Mucosa of rectum (tissue), 2 donors: Measurements from ENCODE around the gene RPA3.

Source experiments
- H3K27ac ChIP-seq, 2 donors: one replicate each; pipeline ENCODE4 v1.7.0; 2013; ENCODE audit warnings: inconsistent platforms in 2 of 2, low read depth in 2 of 2, low read length in 2 of 2
- H3K27me3 ChIP-seq, 2 donors: one replicate each; pipeline ENCODE4 v1.7.0; 2013; ENCODE audit warnings: low read length in 2 of 2; ENCODE audit not compliant: control insufficient read depth in 2 of 2, insufficient read depth in 2 of 2
- H3K36me3 ChIP-seq, 2 donors: one replicate each; pipeline ENCODE4 v1.7.0; 2013; ENCODE audit warnings: low read length in 2 of 2; ENCODE audit not compliant: control insufficient read depth in 2 of 2, insufficient read depth in 2 of 2
- H3K4me1 ChIP-seq, 2 donors: one replicate each; pipeline ENCODE4 v1.7.0; 2013; ENCODE audit warnings: low read length in 2 of 2, mild to moderate bottlenecking in 1 of 2; ENCODE audit not compliant: control insufficient read depth in 2 of 2, insufficient read depth in 2 of 2
- H3K4me3 ChIP-seq, 2 donors: one replicate each; pipeline ENCODE4 v1.7.0; 2013; ENCODE audit warnings: low read length in 2 of 2
- H3K9ac ChIP-seq, 2 donors: one replicate each; pipeline ENCODE4 v1.7.0; 2013; ENCODE audit warnings: low read length in 2 of 2, low read depth in 1 of 2, mild to moderate bottlenecking in 1 of 2
- H3K9me3 ChIP-seq, 2 donors: one replicate each; pipeline ENCODE4 v1.7.0; 2013; ENCODE audit warnings: low read length in 2 of 2; ENCODE audit not compliant: control insufficient read depth in 2 of 2
- donor health status: healthy.
- donor health status: Normal muscosa, but diverticular disease.

RPA3 gene

GRCh38 chr7:7618410-7618809 lies 100.0 kb downstream of the RPA3 start:
- Histone ChIP-seq H3K4me1 (no peaks in the 10 kb centered on the region), H3K9ac (no peak overlapping the region), H3K4me3 (no peak overlapping the region), H3K36me3 (no peaks in the 10 kb centered on the region), H3K27me3 (no peaks in the 10 kb centered on the region), H3K9me3 (no peaks in the 10 kb centered on the region), H3K27ac (no peak overlapping the region)

GRCh38 chr7:7617550-7617949 lies 100.9 kb downstream of the RPA3 start:
- Histone ChIP-seq H3K27me3 (no peaks in the 10 kb centered on the region), H3K9me3 (no peaks in the 10 kb centered on the region), H3K27ac (no peak overlapping the region), H3K9ac (no peak overlapping the region), H3K4me3 (no peak overlapping the region), H3K4me1 (no peaks in the 10 kb centered on the region), H3K36me3 (no peaks in the 10 kb centered on the region)

GRCh38 chr7:7614018-7614741 lies 104.2 kb downstream of the RPA3 start:
- no peaks in the 10 kb centered on the region for H3K27me3 ChIP-seq
- H3K4me3 ChIP-seq: no peak overlapping the region
- no peak overlapping the region for H3K9ac ChIP-seq
- H3K9me3 ChIP-seq: no peaks in the 10 kb centered on the region
- no peak overlapping the region for H3K27ac ChIP-seq
- no peaks in the 10 kb centered on the region for H3K36me3 ChIP-seq
- no peaks in the 10 kb centered on the region for H3K4me1 ChIP-seq

GRCh38 chr7:7613210-7613609 lies 105.2 kb downstream of the RPA3 start:
- no peaks in the 10 kb centered on the region for H3K36me3 ChIP-seq
- H3K27ac ChIP-seq: no peak overlapping the region
- H3K4me3 ChIP-seq: no peak overlapping the region

GRCh38 chr7:7612519-7612918 lies 105.9 kb downstream of the RPA3 start:
- no peaks in the 10 kb centered on the region for H3K9me3 ChIP-seq
- H3K9ac ChIP-seq: no peak overlapping the region
- H3K36me3 ChIP-seq: peaks cover 0 to 2% of the 10 kb centered on the region in 2 donors

More at GRCh38 chr7:7613210-7613609, 105.2 kb downstream of the RPA3 start:
- H3K27me3 ChIP-seq: no peaks in the 10 kb centered on the region
- H3K9me3 ChIP-seq: no peaks in the 10 kb centered on the region
- no peaks in the 10 kb centered on the region for H3K4me1 ChIP-seq
- H3K9ac ChIP-seq: no peak overlapping the region

GRCh38 chr7:7609330-7609729 lies 109.1 kb downstream of the RPA3 start:
- Histone ChIP-seq H3K4me3 (no peak overlapping the region), H3K9me3 (no peaks in the 10 kb centered on the region), H3K9ac (no peak overlapping the region), H3K27ac (no peak overlapping the region), H3K4me1 (no peaks in the 10 kb centered on the region), H3K27me3 (no peaks in the 10 kb centered on the region), H3K36me3 (peaks cover 0 to 8% of the 10 kb centered on the region in 2 donors)

More at GRCh38 chr7:7612519-7612918, 105.9 kb downstream of the RPA3 start:
- Histone ChIP-seq H3K27ac (no peak overlapping the region), H3K4me1 (no peaks in the 10 kb centered on the region), H3K4me3 (no peak overlapping the region), H3K27me3 (no peaks in the 10 kb centered on the region)

- no peaks in the 10 kb centered on the region for H3K9me3 ChIP-seq
- H3K9ac ChIP-seq: peak overlapping the region in 1 of 2 donors; percentile 9
- no peak overlapping the region for H3K4me3 ChIP-seq
- H3K4me1 ChIP-seq: no peaks in the 10 kb centered on the region
- peaks cover 0 to 8% of the 10 kb centered on the region in 2 donors for H3K36me3 ChIP-seq
- no peak overlapping the region for H3K27ac ChIP-seq
- no peaks in the 10 kb centered on the region for H3K27me3 ChIP-seq
These were observed 111.4 kb downstream of the RPA3 start for GRCh38 chr7:7607010-7607409.

GRCh38 chr7:7596176-7596575 lies 122.2 kb downstream of the RPA3 start:
- no peaks in the 10 kb centered on the region for H3K9me3 ChIP-seq
- H3K4me1 ChIP-seq: no peaks in the 10 kb centered on the region
- H3K36me3 ChIP-seq: peaks cover 9 to 14% of the 10 kb centered on the region in 2 donors
- H3K27me3 ChIP-seq: no peaks in the 10 kb centered on the region
- no peak overlapping the region for H3K27ac ChIP-seq
- no peak overlapping the region for H3K9ac ChIP-seq
- no peak overlapping the region for H3K4me3 ChIP-seq

- no peaks in the 10 kb centered on the region for H3K27me3 ChIP-seq
- H3K27ac ChIP-seq: no peak overlapping the region
- H3K4me3 ChIP-seq: no peak overlapping the region
- H3K9me3 ChIP-seq: no peaks in the 10 kb centered on the region
- H3K36me3 ChIP-seq: peaks cover 11 to 17% of the 10 kb centered on the region in 2 donors
- H3K4me1 ChIP-seq: no peaks in the 10 kb centered on the region
- H3K9ac ChIP-seq: no peak overlapping the region
These were observed 123.0 kb downstream of the RPA3 start for GRCh38 chr7:7595451-7595850.
